Sigmoid colon (tissue), 4 donors: ENCODE measurements around the gene CCDC57.

Source experiments
- EP300 ChIP-seq, 4 donors: sonication (generic); formaldehyde crosslinking; IDR thresholded peaks; one replicate each; pipeline ENCODE4 v1.6.1; 2017; ENCODE audit warnings: antibody characterized with exemption in 4 of 4
- POLR2A ChIP-seq, 2 donors: fragments of 450-650 bp; IDR thresholded peaks; one replicate each; pipeline ENCODE4 v1.6.1; 2016; ENCODE audit warnings: antibody characterized with exemption in 2 of 2, mild to moderate bottlenecking in 2 of 2, moderate library complexity in 2 of 2
- POLR2AphosphoS5 ChIP-seq, 4 donors: sonication (generic); formaldehyde crosslinking; IDR thresholded peaks; one replicate each; pipeline ENCODE4 v1.6.1; 2017; ENCODE audit warnings: antibody characterized with exemption in 4 of 4
- TF ChIP-seq, protein P1 (sequence below), 4 experiments: fragments of 450-650 bp in 3 of 4; fragments of 200-600 bp in 1 of 4; IDR thresholded peaks; one replicate each; pipeline ENCODE4 v1.5.1; 2016 to 2019; ENCODE audit warnings: antibody characterized with exemption in 4 of 4, mild to moderate bottlenecking in 3 of 4, moderate library complexity in 2 of 4

DNA sequence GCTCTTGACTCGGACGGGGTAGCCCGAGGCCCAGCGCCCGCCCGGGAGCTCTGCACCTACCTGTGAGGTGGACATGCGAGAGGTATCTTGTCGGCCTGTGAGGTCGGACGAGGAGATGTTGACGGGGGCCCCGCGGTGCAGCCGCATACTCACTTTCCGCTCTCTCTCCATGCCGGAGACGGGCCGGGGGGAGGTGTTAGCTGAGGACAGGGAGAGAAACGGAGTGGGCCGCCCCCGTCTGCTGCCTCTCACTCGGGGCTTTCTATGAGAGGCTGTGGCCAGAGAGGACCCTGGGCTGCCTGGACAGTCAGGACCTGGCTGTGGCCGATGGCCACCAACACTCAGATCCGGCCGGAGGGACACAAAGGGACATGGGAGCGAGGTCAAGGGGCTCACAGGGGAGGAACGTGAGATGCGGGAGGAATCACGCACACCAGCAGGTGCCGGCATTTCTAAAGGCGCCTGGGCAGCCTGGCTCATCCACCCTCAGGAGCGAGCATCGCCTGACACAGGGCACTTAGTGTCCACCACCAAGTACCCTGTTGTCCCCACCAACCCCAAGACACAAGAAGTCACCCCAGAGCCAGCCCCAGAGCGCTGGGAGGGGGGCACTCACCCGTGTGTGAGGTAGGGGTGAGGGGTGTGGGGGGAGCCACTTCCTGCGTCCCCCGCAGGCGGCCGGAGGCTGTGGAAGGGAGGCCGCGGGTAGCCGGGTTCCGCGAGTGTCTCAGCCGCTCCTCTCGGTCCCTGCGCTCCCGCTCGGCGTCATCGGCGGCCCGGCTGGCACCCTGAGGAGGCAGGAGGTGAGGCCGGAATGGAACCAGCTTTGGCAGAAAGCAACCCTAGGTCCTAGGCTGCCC, 36.4 kb upstream of the CCDC57 start:
- TF ChIP-seq, protein P1, sequence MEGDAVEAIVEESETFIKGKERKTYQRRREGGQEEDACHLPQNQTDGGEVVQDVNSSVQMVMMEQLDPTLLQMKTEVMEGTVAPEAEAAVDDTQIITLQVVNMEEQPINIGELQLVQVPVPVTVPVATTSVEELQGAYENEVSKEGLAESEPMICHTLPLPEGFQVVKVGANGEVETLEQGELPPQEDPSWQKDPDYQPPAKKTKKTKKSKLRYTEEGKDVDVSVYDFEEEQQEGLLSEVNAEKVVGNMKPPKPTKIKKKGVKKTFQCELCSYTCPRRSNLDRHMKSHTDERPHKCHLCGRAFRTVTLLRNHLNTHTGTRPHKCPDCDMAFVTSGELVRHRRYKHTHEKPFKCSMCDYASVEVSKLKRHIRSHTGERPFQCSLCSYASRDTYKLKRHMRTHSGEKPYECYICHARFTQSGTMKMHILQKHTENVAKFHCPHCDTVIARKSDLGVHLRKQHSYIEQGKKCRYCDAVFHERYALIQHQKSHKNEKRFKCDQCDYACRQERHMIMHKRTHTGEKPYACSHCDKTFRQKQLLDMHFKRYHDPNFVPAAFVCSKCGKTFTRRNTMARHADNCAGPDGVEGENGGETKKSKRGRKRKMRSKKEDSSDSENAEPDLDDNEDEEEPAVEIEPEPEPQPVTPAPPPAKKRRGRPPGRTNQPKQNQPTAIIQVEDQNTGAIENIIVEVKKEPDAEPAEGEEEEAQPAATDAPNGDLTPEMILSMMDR (IDR thresholded peaks at IDR 0.05), result no peak
- TF ChIP-seq POLR2A (IDR thresholded peaks at IDR 0.05), result no peak
- TF ChIP-seq POLR2AphosphoS5 (IDR thresholded peaks at IDR 0.05), result no peak
- no peak for TF ChIP-seq EP300 (IDR thresholded peaks at IDR 0.05)
